NT2/D1 (cell line): ENCODE results near the gene ALG13.
"Not testable (repeated sequence)": the region's sequence is repeated elsewhere in the genome, so short reads cannot be mapped to it uniquely, and the experiment has no call there.

ENCODE experiments used
- DNase-seq: peaks from one replicate; pipeline ENCODE4 v3.0.0-alpha.2; 2011; ENCODE audit warnings: low read depth, low spot score
- H3K27me3 ChIP-seq: 2 replicates; pipeline ENCODE4 v1.6.0; 2011; ENCODE audit warnings: mild to moderate bottlenecking; ENCODE audit not compliant: insufficient read length, insufficient read depth
- H3K36me3 ChIP-seq: 2 replicates; pipeline ENCODE4 v1.6.1; 2011; ENCODE audit warnings: mild to moderate bottlenecking, low read length, mixed read lengths; ENCODE audit not compliant: insufficient read depth, insufficient read length
- H3K4me1 ChIP-seq: 2 replicates; pipeline ENCODE4 v1.5.1; 2011; ENCODE audit not compliant: insufficient read depth, insufficient read length
- H3K4me3 ChIP-seq: 2 replicates; pipeline ENCODE4 v1.5.1; 2011; ENCODE audit warnings: low read depth; ENCODE audit not compliant: insufficient read length
- H3K9ac ChIP-seq: 2 replicates; pipeline ENCODE4 v1.6.0; 2011; ENCODE audit warnings: low read depth; ENCODE audit not compliant: insufficient read length
- H3K9me3 ChIP-seq: 2 replicates; pipeline ENCODE4 v1.5.1; 2011; ENCODE audit warnings: mild to moderate bottlenecking, low read length; ENCODE audit not compliant: insufficient read depth
- SUZ12 ChIP-seq: IDR thresholded peaks from 2 replicates; pipeline ENCODE4 v1.6.1; 2011; ENCODE audit not compliant: insufficient read length, insufficient read depth; ENCODE audit errors: extremely low read depth
- YY1 ChIP-seq: IDR thresholded peaks from 2 replicates; pipeline ENCODE4 v1.6.1; 2011; ENCODE audit not compliant: insufficient read length, insufficient read depth
- ZNF274 ChIP-seq: IDR thresholded peaks from 2 replicates; pipeline ENCODE4 v1.6.1; 2011; ENCODE audit warnings: mild to moderate bottlenecking, low read depth, low read length

Gene ALG13

DNA sequence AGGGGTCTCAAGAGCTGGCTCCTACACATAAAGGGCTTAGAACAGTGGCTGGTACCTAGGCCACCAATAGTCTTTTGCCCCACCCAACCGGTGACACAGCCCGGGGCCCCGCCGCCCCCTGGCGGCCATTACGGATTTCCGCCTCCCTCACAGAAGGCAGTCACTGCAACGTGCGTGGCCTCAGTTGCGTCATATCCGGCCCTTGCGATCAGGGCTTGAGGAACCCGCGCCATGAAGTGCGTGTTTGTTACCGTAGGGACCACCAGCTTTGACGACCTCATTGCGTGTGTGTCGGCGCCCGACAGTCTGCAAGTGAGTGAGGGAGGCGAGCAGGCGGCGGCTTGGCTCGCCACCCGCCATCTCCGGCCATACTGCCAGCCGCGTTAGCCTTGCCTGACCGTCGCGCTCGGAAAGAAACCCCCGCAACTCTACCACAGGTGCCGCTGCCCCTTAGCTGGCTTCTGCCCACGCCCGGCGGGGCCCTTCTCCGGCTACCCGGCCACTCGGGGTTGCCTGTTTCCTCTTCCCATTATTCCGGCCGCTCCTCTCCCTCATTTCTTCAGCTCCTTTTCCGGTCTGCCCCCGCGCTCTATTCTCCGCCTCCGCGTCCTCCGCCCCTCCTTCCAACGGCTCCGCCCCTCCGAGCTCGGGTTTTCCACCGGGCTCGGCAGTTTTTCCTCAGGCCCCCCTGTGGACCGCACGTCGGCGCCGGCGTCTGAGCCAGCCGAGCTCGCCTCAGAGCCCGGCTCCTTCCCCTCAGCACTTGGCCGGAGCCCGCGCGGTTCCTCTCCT, at the start of gene ALG13:
Gene ALG13, plus strand, starts transcription at position 183 of the 792 bp plus-strand sequence. Its CDS starts 49 bp downstream, at position 232.
- DNase-seq, result peak; percentile 86
- H3K4me1 ChIP-seq, result no peaks in the 10 kb centered on the region
- peak within 1 kb of the TSS; percentile 89 for H3K9ac ChIP-seq
- no peak for TF ChIP-seq ZNF274
- TF ChIP-seq SUZ12, result no peak
- TF ChIP-seq YY1, result no peak
- no peaks in the 10 kb centered on the region for H3K27me3 ChIP-seq
- H3K36me3 ChIP-seq, result peaks cover 28% of the 10 kb centered on the region
- H3K9me3 ChIP-seq, result no peaks in the 10 kb centered on the region
- peak within 1 kb of the TSS; percentile 90 for H3K4me3 ChIP-seq

GRCh38 chrX:111634823-111635729, 45.9 kb upstream of the ALG13 start:
- DNase-seq, result no peak
- Histone ChIP-seq H3K27me3 (no peaks in the 10 kb centered on the region), H3K9me3 (no peaks in the 10 kb centered on the region), H3K4me3 (no peak overlapping the region), H3K4me1 (no peaks in the 10 kb centered on the region), H3K36me3 (no peaks in the 10 kb centered on the region), H3K9ac (no peak overlapping the region)
- no peak for TF ChIP-seq YY1
- no peak for TF ChIP-seq ZNF274
- TF ChIP-seq SUZ12, result no peak

GRCh38 chrX:111641969-111642368, 39.0 kb upstream of the ALG13 start:
- Histone ChIP-seq H3K9me3 (no peaks in the 10 kb centered on the region), H3K27me3 (no peaks in the 10 kb centered on the region), H3K9ac (no peak overlapping the region), H3K4me3 (no peak overlapping the region), H3K36me3 (no peaks in the 10 kb centered on the region), H3K4me1 (no peaks in the 10 kb centered on the region)
- no peak for DNase-seq
- TF ChIP-seq YY1, result no peak
- TF ChIP-seq ZNF274, result no peak
- no peak for TF ChIP-seq SUZ12

GRCh38 chrX:111645165-111645564, 35.8 kb upstream of the ALG13 start:
- H3K36me3 ChIP-seq, H3K27me3 ChIP-seq: not testable (repeated sequence)

GRCh38 chrX:111645607-111646006, 35.4 kb upstream of the ALG13 start:
- no peak overlapping the region for H3K4me3 ChIP-seq
- no peaks in the 10 kb centered on the region for H3K9me3 ChIP-seq
- DNase-seq, result no peak
- H3K27me3 ChIP-seq, result no peaks in the 10 kb centered on the region
- H3K36me3 ChIP-seq, result no peaks in the 10 kb centered on the region
- no peak overlapping the region for H3K9ac ChIP-seq
- no peaks in the 10 kb centered on the region for H3K4me1 ChIP-seq
- TF ChIP-seq ZNF274, result no peak

More at GRCh38 chrX:111645165-111645564, 35.8 kb upstream of the ALG13 start:
- not testable (repeated sequence) for DNase-seq, H3K4me3 ChIP-seq, H3K4me1 ChIP-seq, H3K9me3 ChIP-seq, H3K9ac ChIP-seq

- Histone ChIP-seq H3K36me3 (no peaks in the 10 kb centered on the region), H3K9me3 (no peaks in the 10 kb centered on the region), H3K4me1 (no peaks in the 10 kb centered on the region), H3K4me3 (no peak overlapping the region), H3K27me3 (no peaks in the 10 kb centered on the region), H3K9ac (no peak overlapping the region)
- DNase-seq, result no peak
- TF ChIP-seq ZNF274 (no peak), SUZ12 (no peak), YY1 (no peak)
Measured at GRCh38 chrX:111646515-111646914, 34.5 kb upstream of the ALG13 start.

DNA sequence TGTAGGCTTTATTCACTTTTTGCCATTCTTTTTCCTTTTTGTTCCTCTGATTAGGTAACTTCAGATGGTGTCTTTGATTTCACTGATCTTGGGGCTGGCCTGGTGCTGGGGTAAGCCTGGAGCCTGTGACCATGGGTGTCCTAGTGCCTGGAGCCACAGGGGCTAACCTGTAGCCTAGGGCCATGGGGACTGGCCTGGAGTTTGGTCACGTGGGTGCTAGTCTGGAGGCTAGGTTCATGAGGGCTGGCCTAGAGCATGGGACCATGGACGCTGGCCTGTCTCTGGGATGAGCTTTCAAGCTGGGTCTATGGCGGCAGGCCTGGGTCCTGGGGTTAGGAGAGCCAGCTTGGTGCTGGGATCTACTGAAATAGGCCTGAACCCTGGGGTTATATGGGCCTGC, 32.2 kb upstream of the ALG13 start:
- H3K9ac ChIP-seq, result no peak overlapping the region
- DNase-seq, result no peak
- no peaks in the 10 kb centered on the region for H3K27me3 ChIP-seq
- no peaks in the 10 kb centered on the region for H3K36me3 ChIP-seq
- H3K4me1 ChIP-seq, result no peaks in the 10 kb centered on the region
- no peaks in the 10 kb centered on the region for H3K9me3 ChIP-seq
- TF ChIP-seq SUZ12 (no peak), ZNF274 (no peak), YY1 (no peak)
- no peak overlapping the region for H3K4me3 ChIP-seq
